HG02973 (cell line): Measurements from ENCODE around the gene TMEM184A.
"Not testable (repeated sequence)": the region's sequence is repeated elsewhere in the genome, so short reads cannot be mapped to it uniquely, and the experiment has no call there.

Experiments
- ATAC-seq: cut with Tn5 transposase; IDR thresholded peaks from one replicate; pipeline ENCODE4 v1.9.1; 2021; ENCODE audit warnings: moderate library complexity; ENCODE audit not compliant: unreplicated experiment

TMEM184A gene

DNA sequence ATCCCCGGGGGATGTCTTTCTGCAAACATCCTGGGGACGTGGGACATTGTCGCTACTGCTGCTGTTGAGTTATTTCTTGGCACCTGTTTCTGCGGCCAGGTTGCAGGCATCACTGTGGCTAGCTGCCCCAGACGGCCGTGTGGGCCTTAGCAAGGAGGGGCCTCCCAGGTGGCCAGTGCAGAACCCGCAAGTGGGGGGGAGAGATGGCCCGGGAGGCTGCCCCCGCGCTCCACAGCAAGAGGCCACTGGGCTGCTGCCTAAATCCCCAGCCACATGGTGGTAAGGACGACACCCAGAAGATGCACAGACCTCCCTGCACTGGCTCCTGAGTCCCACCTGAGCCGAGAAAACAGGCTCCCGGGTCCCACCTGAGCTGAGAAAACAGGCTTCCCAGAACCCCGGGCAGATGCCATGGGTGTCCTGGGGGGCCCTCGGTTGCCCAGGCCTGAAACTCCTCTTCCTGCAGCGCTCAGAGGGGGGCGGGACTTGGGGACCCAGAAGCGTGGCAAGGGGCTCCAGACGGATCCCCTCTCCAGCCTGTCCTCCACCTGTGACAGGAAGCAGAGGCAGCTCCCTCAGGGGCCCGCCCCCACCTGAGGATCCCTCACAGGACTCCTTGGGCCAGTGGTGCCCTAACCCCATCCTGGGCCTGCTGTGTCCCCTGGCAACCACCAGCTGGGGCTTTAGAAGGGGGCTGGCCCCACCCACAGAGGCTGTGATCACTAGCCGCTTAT lies 26.5 kb downstream of the TMEM184A start:
- no peak for ATAC-seq

DNA sequence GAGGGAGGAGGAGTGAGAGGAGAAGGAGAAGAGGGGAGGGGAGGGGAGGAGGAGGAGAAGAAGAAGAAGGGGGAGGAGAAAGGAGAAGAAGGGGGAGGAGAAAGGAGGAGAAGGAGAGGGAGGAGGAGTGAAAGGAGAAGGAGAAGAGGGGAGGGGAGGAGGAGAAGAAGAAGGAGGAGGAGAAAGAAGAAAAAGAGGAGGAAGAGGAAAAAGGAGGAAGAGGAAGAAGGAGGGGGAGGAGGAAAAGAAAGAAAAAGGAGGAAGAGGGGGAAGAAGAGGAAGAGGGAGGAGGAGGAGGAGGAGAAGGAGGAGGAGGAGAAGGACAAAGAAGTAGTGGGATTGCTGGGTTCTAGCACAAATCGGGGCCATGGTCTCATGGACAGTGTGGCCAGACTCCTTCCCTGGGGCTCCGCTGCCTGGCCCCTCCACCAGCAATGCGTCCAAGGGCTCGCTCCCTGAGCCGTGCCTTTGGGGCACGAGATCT lies 29.7 kb downstream of the TMEM184A start:
- ATAC-seq: no peak

GRCh38 chr7:1525409-1525808 lies 30.6 kb downstream of the TMEM184A start:
- ATAC-seq: no peak

DNA sequence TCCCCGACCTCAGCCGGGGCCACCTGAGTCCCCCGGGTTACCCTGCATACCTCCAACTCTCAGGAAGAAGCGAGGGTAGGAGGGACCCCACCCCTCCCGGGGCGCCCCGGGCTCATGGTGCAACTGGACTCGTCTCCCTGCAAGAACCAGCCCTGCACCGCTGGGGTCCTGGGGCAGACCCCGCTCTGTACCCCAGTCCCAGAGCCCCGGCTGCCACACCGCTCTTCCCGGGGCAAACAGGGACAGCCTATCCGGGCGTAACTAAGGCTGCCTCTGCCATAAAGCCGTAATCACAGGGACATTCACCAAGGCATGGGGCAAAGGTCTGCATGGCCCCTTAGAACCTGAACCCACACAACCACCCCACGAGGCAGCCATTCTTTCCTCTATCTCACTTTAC lies 32.2 kb downstream of the TMEM184A start:
- ATAC-seq: no peak

GRCh38 chr7:1523208-1523607 lies 32.8 kb downstream of the TMEM184A start:
- no peak for ATAC-seq

DNA sequence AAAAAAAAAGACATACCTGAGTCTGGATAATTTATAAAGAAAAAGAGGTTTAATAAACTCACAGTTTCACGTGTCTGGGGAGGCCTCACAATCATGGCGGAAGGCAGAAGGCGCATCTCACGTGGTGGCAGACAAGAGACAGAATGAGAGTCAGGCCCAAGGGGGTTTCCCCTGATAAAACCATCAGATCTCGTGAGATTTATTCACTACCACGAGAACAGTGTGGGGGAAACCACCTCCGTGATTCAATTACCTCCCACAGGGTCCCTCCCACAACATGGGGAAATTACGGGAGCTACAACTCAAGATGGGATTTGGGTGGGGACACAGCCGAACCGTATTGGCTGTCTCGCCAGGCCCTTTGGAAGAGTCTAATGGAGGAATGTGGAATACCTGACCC lies 34.5 kb downstream of the TMEM184A start:
- ATAC-seq: no peak

GRCh38 chr7:1520539-1521234 lies 35.3 kb downstream of the TMEM184A start:
- ATAC-seq: no peak

DNA sequence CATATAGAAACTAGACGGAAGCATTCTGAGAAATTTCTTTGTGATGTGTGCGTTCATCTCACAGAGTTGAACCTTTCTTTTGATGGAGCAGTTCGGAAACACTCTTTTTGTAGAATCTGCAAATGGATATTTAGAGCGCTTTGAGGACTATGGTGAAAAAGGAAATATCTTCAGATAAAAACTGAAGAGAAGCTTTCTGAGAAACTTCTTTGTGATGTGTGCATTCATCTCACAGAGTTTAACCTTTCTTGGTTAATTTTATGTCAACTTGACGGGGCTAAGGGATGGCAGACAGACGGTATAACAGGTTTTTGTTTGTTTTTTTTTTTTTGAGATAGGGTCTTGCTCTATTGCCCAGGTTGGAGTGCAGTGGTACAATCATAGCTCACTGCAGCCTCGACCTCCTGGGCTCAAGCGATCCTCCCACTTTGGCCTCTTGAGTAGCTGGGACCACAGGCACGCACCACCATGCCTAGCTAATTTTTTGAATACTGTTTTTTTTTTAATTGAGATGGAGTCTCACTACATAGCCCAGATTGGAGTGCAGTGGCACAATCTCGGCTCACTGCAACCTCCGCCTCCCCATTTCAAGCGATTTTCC lies 36.6 kb downstream of the TMEM184A start:
- ATAC-seq: not testable (repeated sequence)

DNA sequence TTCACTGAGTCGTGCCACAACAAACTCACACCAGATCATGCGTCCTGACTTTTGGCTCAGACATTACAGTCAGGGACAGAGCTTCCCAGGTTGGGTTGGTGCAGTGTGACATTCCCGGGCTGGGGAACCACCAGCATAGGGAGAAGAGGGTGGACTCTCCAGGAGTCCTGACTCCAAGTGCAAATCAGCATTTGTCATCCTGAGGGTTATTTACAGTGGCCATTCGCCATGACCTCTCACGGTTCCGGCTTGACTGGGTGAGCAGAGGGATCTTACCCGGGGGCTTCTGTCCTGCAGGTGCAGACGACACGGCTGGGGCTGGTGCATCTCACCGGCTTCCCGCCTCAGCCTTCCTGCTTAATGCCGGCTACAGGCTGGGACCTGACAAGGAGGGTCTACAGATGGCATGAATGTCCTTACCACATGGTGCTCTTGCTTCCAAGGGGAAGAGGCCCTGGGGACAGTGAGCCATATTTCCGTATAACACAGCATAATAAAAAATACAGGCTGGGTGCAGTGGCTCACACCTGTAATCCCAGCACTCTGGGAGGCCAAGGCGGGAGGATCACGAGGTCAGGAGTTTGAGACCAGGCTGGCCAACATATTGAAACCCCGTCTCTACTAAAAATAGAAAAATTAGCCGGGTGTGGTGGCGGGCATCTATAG lies 39.3 kb downstream of the TMEM184A start:
- ATAC-seq: no peak

DNA sequence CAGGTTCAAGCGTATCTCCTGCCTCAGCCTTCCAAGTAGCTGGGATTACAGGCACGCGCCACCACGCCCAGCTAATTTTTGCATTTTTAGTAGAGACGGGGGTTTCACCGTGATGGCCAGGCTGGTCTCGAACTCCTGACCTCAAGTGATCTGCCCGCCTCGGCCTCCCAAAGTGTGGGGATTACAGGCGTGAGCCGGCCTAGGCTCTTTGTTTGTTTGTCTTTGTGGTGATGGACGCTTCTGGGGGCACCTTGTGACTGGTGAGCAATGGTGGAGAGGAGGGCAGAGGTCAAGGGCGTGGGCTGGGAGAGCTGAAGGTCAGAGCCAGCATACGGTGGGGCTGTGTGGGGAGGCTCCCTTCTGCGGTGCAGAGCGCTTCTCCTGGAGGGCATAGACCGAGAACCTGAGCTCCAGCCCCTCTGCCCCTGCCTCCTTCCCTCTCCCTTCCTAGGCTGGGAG lies 40.5 kb downstream of the TMEM184A start:
- ATAC-seq: not testable (repeated sequence)

GRCh38 chr7:1514995-1515401 lies 41.0 kb downstream of the TMEM184A start:
- no peak for ATAC-seq

- no peak for ATAC-seq
Observed at GRCh38 chr7:1514407-1514806, 41.6 kb downstream of the TMEM184A start.

DNA sequence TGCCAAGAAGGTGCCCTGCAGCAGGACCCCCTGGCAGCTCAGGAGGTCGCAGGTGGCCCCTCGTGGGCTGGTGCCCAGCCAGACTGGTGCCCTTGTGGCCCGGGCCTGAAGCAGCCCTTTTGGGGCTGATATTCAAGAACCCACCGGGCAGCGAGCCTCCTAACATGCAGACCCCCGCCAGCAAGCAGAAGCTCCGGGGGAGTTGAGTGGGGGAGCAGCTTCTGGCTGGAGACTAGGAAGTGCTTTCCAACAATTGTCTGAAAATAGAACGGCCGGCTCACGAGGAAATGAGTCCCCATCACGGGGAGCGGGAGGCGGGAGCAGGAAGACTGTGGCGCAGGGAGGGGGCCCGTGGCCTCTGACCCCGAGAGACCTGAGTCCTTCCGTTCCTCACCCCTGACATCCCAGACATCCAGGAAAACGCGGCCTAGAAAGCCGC lies 42.3 kb downstream of the TMEM184A start:
- no peak for ATAC-seq

GRCh38 chr7:1512781-1513656 lies 43.0 kb downstream of the TMEM184A start:
- no peak for ATAC-seq

DNA sequence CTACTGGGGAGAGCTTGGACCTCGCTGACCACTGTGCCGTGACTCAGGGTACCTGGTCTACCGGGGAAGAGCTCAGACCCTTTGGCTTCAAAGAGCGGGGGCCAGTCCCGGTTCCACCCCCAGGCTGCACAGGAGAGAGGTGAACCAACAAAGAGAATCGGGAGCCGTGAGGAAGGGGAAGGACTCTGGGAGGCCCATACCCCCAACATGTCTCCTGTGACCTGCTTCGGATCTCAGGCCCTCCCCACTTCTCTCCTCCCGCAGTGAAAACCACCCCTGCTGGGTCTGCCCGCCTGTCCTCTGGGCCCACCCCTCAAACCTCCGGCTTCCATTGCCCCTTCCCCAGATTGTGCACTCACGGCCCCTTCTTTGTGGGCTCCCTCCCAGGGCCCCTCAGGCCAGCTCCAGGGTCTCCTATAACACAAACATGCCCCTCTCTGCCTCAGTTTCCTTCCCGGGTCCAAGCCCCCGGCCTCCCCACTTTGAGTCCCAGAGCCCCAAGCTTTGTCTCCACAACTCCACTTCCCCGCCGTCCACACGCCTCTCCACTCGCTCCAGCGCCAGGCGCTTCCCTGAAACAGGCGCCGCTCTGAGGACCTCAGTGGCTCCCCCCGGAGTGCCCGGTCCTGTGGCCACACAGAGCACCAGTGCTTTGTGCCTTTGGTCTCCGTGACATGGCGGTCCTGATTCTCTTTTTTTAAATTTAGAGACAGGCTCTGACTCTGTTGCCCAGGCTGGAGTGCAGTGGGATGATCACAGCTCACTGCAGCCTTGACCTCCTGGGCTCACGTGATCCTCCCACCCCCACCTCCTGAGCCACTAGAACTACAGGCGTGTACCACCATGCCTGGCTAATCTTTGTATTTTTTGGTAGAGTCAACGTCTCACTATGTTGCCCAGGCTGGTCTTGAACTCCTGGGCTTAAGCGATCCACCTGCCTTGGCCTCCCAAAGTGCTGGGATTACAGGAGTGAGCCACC lies 44.3 kb downstream of the TMEM184A start:
- ATAC-seq: no peak

DNA sequence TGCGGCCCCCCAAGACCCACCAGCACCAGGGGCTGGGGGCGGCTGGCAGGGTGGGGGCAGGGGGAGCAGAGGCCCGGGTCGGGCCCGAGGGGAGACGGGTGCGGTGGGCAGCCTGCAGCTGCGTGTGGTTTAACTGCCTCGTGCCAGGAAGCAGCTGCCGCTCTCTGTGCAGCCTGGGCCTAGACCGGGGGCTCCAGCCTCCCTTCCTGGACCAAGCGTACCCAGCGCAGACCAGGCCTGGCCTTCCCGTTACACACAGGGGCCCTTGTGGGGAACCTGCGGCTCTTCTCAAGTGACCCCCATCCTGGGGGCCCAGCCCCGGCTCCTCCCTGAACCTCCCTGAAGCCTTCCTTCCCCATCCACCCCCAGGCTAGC lies 45.2 kb downstream of the TMEM184A start:
- ATAC-seq: no peak

GRCh38 chr7:1509226-1509625 lies 46.8 kb downstream of the TMEM184A start:
- no peak for ATAC-seq

DNA sequence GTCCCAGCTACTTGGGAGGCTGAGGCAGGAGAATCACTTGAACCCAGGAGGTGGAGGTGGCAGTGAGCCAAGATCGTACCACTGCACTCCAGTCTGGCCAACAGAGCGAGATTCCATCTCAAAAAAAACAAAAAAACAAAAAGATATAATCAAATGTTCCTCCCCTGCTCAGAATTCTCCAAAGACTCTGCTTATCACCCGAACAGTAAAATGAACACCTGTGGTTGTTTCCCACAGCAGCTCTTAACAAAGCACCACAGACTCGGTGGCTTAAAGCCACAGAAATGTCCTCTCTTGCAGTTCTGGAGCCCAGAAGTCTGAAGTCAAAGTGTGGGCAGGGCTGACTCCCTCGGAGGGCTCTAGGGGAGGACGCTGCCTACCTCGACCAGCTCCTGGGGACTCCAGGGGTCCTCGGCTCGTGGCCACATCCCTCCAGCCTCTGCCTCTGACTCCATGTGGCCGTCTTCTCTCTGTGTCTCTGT lies 47.7 kb downstream of the TMEM184A start:
- ATAC-seq: no peak
